OCI-LY7 (cell line): ENCODE results near the gene ECHDC1.

Experiments
- EZH2phosphoT487 ChIP-seq: fragments of 200-600 bp; sonication (generic); IDR thresholded peaks from 2 replicates; pipeline ENCODE4 v1.6.1; 2018; ENCODE audit warnings: low read depth, borderline replicate concordance, mild to moderate bottlenecking, mixed run types, antibody characterized with exemption, low read length, moderate library complexity, mixed read lengths
- TF ChIP-seq, protein P1 (sequence below): fragments of 200-600 bp; sonication (generic); conservative IDR thresholded peaks from 2 replicates; pipeline ENCODE4 v1.5.1; 2014; ENCODE audit warnings: mild to moderate bottlenecking, antibody characterized with exemption, low read length, moderate library complexity, mixed read lengths

DNA sequence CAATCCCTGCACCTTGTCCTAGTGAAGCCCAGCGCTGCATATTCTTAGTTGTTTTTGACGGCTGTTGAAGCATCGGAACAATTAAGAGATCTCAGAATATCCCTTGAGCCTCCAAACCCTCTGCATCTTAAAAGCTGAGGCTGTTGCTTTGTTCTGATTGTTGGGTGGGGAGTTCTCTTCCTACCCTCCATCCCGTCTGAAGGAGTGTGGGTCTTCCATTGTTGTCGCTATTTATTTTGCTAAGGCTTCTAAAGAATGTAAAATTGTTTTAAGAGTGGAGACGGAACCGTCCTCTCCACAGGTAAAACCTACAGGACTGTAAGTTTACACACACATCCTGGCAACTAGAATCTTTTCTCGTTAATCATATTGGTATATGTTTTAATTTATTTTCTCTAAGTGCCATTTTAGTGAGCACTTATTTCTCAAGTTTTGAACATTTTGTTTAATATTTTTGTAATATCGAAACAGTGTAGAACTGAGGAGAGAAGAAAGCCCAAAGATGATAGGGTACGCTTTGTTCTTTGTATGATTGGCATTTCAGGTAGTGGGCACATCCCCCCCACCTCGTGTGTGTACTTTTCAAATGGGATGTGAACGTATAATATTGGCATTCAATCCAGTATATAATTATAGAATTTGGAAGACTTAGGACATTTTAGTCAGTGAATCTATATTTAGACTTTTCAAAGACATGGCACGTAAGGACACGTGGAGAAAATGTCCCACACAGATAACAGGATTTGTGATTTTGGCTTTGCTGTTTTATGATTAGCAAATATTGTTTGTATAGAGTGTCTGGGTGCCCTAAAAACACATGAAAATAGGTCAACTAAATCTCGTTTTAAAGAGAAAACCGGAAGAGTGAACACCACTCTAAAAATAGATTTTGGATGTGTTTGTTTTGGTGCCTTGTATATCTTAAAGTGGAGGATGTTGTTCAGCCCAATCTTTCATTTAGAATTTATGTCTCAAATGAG lies 75.5 kb downstream of the ECHDC1 start:
- TF ChIP-seq, protein P1, sequence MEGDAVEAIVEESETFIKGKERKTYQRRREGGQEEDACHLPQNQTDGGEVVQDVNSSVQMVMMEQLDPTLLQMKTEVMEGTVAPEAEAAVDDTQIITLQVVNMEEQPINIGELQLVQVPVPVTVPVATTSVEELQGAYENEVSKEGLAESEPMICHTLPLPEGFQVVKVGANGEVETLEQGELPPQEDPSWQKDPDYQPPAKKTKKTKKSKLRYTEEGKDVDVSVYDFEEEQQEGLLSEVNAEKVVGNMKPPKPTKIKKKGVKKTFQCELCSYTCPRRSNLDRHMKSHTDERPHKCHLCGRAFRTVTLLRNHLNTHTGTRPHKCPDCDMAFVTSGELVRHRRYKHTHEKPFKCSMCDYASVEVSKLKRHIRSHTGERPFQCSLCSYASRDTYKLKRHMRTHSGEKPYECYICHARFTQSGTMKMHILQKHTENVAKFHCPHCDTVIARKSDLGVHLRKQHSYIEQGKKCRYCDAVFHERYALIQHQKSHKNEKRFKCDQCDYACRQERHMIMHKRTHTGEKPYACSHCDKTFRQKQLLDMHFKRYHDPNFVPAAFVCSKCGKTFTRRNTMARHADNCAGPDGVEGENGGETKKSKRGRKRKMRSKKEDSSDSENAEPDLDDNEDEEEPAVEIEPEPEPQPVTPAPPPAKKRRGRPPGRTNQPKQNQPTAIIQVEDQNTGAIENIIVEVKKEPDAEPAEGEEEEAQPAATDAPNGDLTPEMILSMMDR, result no peak
- no peak for TF ChIP-seq EZH2phosphoT487
